Trophoblast cell (in vitro differentiated cells and primary cell): Measurements from ENCODE around the gene LRMDA.

Source experiments
- DNase-seq, 2 donors: peaks; one replicate each; pipeline ENCODE4 v3.0.0-alpha.2; 2016
- H2AFZ ChIP-seq: 2 replicates; pipeline ENCODE4 v1.6.1; 2013; ENCODE audit warnings: low read length, moderate library complexity, mild to moderate bottlenecking; ENCODE audit not compliant: insufficient read depth, poor library complexity
- H2AK5ac ChIP-seq: 2 replicates; pipeline ENCODE4 v1.6.1; 2013; ENCODE audit warnings: mild to moderate bottlenecking, low read length
- H2BK120ac ChIP-seq: 2 replicates; pipeline ENCODE4 v1.6.1; 2013; ENCODE audit warnings: low read length, mild to moderate bottlenecking, moderate library complexity; ENCODE audit not compliant: insufficient read depth, poor library complexity
- H2BK12ac ChIP-seq: 2 replicates; pipeline ENCODE4 v1.6.1; 2013; ENCODE audit warnings: mild to moderate bottlenecking, low read length, moderate library complexity
- H2BK5ac ChIP-seq: 2 replicates; pipeline ENCODE4 v1.6.1; 2013; ENCODE audit warnings: low read length, low read depth, moderate library complexity, mild to moderate bottlenecking; ENCODE audit not compliant: poor library complexity
- H3K14ac ChIP-seq: 2 replicates; pipeline ENCODE4 v1.6.1; 2013; ENCODE audit warnings: mild to moderate bottlenecking, low read length
- H3K18ac ChIP-seq: 2 replicates; pipeline ENCODE4 v1.6.1; 2013; ENCODE audit warnings: mild to moderate bottlenecking, low read length
- H3K23ac ChIP-seq: 2 replicates; pipeline ENCODE4 v1.6.1; 2013; ENCODE audit warnings: low read length
- H3K27ac ChIP-seq: 2 replicates; pipeline ENCODE4 v1.5.1; 2013; ENCODE audit warnings: low read depth, mild to moderate bottlenecking, inconsistent platforms, low read length, moderate library complexity
- H3K27me3 ChIP-seq: 2 replicates; pipeline ENCODE4 v1.6.1; 2013; ENCODE audit warnings: inconsistent platforms, mild to moderate bottlenecking, low read length, moderate library complexity; ENCODE audit not compliant: insufficient read depth
- H3K36me3 ChIP-seq, 2 experiments: 1 replicate in 1 of 2; 2 replicates in 1 of 2; pipeline ENCODE4 v1.6.1; 2013; ENCODE audit warnings: low read length in 2 of 2, mild to moderate bottlenecking in 2 of 2, moderate library complexity in 1 of 2; ENCODE audit not compliant: insufficient read depth in 2 of 2, control insufficient read depth in 1 of 2
- H3K4ac ChIP-seq: 2 replicates; pipeline ENCODE4 v1.6.1; 2013; ENCODE audit warnings: low read depth, mild to moderate bottlenecking, low read length, moderate library complexity
- H3K4me1 ChIP-seq, 2 experiments: 1 replicate in 1 of 2; 2 replicates in 1 of 2; pipeline ENCODE4 v1.6.1; 2013; ENCODE audit warnings: low read length in 2 of 2, mild to moderate bottlenecking in 2 of 2, moderate library complexity in 1 of 2; ENCODE audit not compliant: insufficient read depth in 2 of 2, control insufficient read depth in 1 of 2
- H3K4me2 ChIP-seq: 2 replicates; pipeline ENCODE4 v1.6.1; 2013; ENCODE audit warnings: inconsistent platforms, mild to moderate bottlenecking, low read length, moderate library complexity
- H3K4me3 ChIP-seq: 2 replicates; pipeline ENCODE4 v1.5.1; 2013; ENCODE audit warnings: mild to moderate bottlenecking, low read depth, low read length, inconsistent platforms
- H3K79me1 ChIP-seq: one replicate; pipeline ENCODE4 v1.6.1; 2013; ENCODE audit warnings: low read length
- H3K79me2 ChIP-seq: 2 replicates; pipeline ENCODE4 v1.6.1; 2013; ENCODE audit warnings: low read length, mild to moderate bottlenecking; ENCODE audit not compliant: control insufficient read depth, insufficient read depth, poor library complexity
- H3K9ac ChIP-seq: 2 replicates; pipeline ENCODE4 v1.6.1; 2013; ENCODE audit warnings: mild to moderate bottlenecking, low read length
- H3K9me3 ChIP-seq: 2 replicates; pipeline ENCODE4 v1.6.1; 2013; ENCODE audit warnings: low read depth, mild to moderate bottlenecking, control low read depth, inconsistent platforms, low read length; ENCODE audit not compliant: insufficient read depth
- H4K12ac ChIP-seq: 2 replicates; pipeline ENCODE4 v1.6.1; 2013; ENCODE audit warnings: low read depth, mild to moderate bottlenecking, low read length, moderate library complexity
- H4K8ac ChIP-seq: 2 replicates; pipeline ENCODE4 v1.6.1; 2013; ENCODE audit warnings: low read depth, mild to moderate bottlenecking, low read length, moderate library complexity
- H4K91ac ChIP-seq: one replicate; pipeline ENCODE4 v1.6.1; 2013; ENCODE audit warnings: low read depth, mild to moderate bottlenecking, low read length, moderate library complexity
- WGBS: extraction: QIAGEN DNeasy Blood & Tissue Kit; methylation state at CpG from one replicate; pipeline ENCODE4 v1.1.7; 2013; ENCODE audit warnings: missing lambda C conversion rate; ENCODE audit not compliant: insufficient read length, insufficient coverage; ENCODE audit errors: extremely low coverage; 5-methylcytosine and 5-hydroxymethylcytosine counted together

LRMDA gene

GRCh38 chr10:75428434-75429158 lies 2.8 kb upstream of the LRMDA start:
- Histone ChIP-seq H3K27ac (no peak overlapping the region), H2BK5ac (no peak overlapping the region), H4K8ac (peak overlapping the region; percentile 11), H3K27me3 (no peaks in the 10 kb centered on the region), H3K4ac (no peak overlapping the region), H3K79me2 (peaks cover 3% of the 10 kb centered on the region), H2BK120ac (no peak overlapping the region), H2AFZ (no peak overlapping the region), H3K36me3 (no peaks in the 10 kb centered on the region), H3K4me1 (peaks cover 24 to 34% of the 10 kb centered on the region in 2 experiments), H4K12ac (no peak overlapping the region), H3K79me1 (peaks cover 7% of the 10 kb centered on the region), H4K91ac (peak overlapping the region; percentile 65), H2AK5ac (no peak overlapping the region), H3K23ac (no peak overlapping the region), H3K14ac (no peak overlapping the region), H3K4me3 (no peak overlapping the region), H2BK12ac (peak overlapping the region; percentile 7), H3K9me3 (no peaks in the 10 kb centered on the region), H3K18ac (no peak overlapping the region), H3K4me2 (no peak overlapping the region), H3K9ac (no peak overlapping the region)
- WGBS = no CpG with 5 or more reads among the region's 9 CpGs
- DNase-seq = no peak

- Histone ChIP-seq H3K9me3 (no peaks in the 10 kb centered on the region), H2BK120ac (no peak overlapping the region), H3K27ac (no peak overlapping the region), H4K91ac (peak overlapping the region; percentile 32), H2BK12ac (peak overlapping the region; percentile 51), H3K36me3 (no peaks in the 10 kb centered on the region), H2AK5ac (no peak overlapping the region), H3K27me3 (no peaks in the 10 kb centered on the region), H3K79me1 (peaks cover 7% of the 10 kb centered on the region), H3K4me1 (peaks cover 24 to 34% of the 10 kb centered on the region in 2 experiments), H2AFZ (no peak overlapping the region), H4K8ac (no peak overlapping the region), H3K18ac (no peak overlapping the region), H3K14ac (no peak overlapping the region), H3K9ac (no peak overlapping the region), H3K4ac (no peak overlapping the region), H3K23ac (no peak overlapping the region), H2BK5ac (no peak overlapping the region), H4K12ac (no peak overlapping the region), H3K79me2 (peaks cover 3% of the 10 kb centered on the region), H3K4me2 (no peak overlapping the region), H3K4me3 (no peak overlapping the region)
- WGBS = no CpG with 5 or more reads among the region's 5 CpGs
- no peak for DNase-seq
Measured at GRCh38 chr10:75429159-75429827, 2.1 kb upstream of the LRMDA start.

DNA sequence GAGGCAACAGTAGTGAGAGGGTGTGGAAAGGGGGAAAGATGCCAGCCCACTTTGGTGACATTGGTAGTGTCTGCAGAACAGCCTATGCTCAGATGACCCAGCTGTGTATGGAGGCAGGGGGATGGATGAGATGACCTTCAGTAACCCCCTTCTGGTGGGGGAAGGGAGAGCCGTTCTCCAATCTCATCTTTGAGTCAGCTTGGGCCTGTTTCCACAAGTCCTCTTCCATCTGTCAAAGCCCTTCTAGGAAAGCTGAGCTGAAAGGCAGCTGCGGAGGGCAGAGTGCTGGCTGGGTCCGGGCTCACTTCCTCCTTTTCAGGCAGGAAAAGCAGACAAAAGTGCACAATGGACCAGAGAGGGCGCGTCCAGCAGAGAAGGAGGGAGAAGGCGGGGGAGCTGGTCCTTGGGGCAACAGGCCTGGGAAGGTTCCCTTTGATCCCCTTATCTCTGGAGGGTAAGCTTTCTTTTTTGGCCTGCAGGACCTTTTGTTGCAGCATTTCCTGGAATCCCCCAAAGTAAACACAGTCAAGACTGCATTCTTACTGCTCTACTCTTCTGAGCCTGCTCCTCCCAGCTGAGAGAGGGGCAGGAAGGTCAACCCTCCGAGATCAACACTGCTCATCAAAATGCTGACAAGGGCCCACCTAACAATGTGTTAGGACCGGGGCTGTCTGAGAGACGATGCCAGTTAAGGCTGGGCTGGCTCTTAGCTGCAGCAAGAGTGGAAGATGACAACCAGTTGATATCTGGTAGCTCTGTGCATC lies 1.2 kb upstream of the LRMDA start:
- no peak overlapping the region for H3K9ac ChIP-seq
- no peak overlapping the region for H2AK5ac ChIP-seq
- no peak overlapping the region for H3K4ac ChIP-seq
- no peak overlapping the region for H3K4me3 ChIP-seq
- H3K4me1 ChIP-seq = peaks cover 24 to 34% of the 10 kb centered on the region in 2 experiments
- H3K79me1 ChIP-seq = peaks cover 7% of the 10 kb centered on the region
- no peaks in the 10 kb centered on the region for H3K36me3 ChIP-seq
- no peak overlapping the region for H2BK5ac ChIP-seq
- no peak overlapping the region for H4K12ac ChIP-seq
- no CpG with 5 or more reads among the region's 9 CpGs for WGBS
- DNase-seq = no peak
- H3K18ac ChIP-seq = no peak overlapping the region
- H4K8ac ChIP-seq = no peak overlapping the region
- H3K23ac ChIP-seq = no peak overlapping the region
- H3K4me2 ChIP-seq = no peak overlapping the region
- H2AFZ ChIP-seq = peak overlapping the region; percentile 11
- no peak overlapping the region for H3K14ac ChIP-seq
- H2BK12ac ChIP-seq = no peak overlapping the region
- peak overlapping the region; percentile 50 for H3K27ac ChIP-seq
- H3K27me3 ChIP-seq = no peaks in the 10 kb centered on the region
- H2BK120ac ChIP-seq = no peak overlapping the region
- peaks cover 3% of the 10 kb centered on the region for H3K79me2 ChIP-seq
- H4K91ac ChIP-seq = no peak overlapping the region
- H3K9me3 ChIP-seq = no peaks in the 10 kb centered on the region

DNA sequence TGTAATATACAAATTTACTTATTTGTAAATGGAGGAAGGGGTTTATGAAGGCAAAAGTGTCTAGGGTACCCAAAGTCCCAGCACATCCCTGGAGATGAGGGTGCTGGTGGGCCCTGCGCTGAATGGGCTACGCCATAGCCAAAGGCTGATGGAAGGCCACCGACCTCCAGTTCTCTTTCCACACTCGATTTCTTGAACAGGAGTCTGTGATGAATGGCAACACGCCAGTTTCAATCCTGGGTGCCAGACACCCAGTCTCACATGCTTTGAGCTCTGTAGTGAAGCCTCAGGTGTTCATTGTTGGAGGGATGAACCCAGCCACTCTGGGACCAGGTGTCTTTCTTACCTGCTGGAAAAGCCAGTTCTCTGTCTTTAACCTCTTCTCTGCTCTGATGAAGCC lies 752 bp downstream of the LRMDA start:
- Histone ChIP-seq H3K23ac (no peak overlapping the region), H4K8ac (no peak overlapping the region), H3K27me3 (no peaks in the 10 kb centered on the region), H2BK120ac (no peak overlapping the region), H2BK12ac (no peak overlapping the region), H3K14ac (no peak overlapping the region), H2AK5ac (peak overlapping the region; percentile 13), H3K4me3 (no peak overlapping the region), H3K79me2 (peaks cover 3% of the 10 kb centered on the region), H3K27ac (no peak overlapping the region), H3K18ac (no peak overlapping the region), H3K4me1 (peaks cover 24 to 34% of the 10 kb centered on the region in 2 experiments), H3K4me2 (no peak overlapping the region), H3K36me3 (no peaks in the 10 kb centered on the region), H2AFZ (no peak overlapping the region), H3K9me3 (no peaks in the 10 kb centered on the region), H4K12ac (no peak overlapping the region), H2BK5ac (no peak overlapping the region), H4K91ac (no peak overlapping the region), H3K79me1 (peaks cover 7% of the 10 kb centered on the region), H3K9ac (no peak overlapping the region), H3K4ac (no peak overlapping the region)
- DNase-seq = no peak
- no CpG with 5 or more reads among the region's 5 CpGs for WGBS
